ENCODE measurements around the gene DYRK1B.

DNA sequence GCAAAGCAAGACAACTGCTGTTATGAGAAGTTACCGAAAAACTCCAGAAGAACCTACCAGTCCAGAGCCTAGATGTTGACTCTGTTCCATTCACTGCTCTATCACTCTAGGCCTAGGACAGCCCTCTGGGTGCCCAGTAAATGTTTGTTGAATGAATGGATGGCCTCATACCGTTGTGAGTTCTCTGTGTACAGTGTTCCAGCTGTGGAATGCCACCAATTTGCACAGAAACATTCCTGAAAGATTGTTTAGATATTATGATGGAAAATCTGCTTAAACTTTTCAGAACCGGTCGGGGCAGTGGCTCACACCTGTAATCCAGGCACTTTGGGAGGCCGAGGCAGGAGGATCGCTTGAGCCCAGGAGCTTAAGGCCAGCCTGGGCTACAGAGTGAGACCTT, 13.6 kb upstream of the DYRK1B start:
- TF ChIP-seq, protein P1, sequence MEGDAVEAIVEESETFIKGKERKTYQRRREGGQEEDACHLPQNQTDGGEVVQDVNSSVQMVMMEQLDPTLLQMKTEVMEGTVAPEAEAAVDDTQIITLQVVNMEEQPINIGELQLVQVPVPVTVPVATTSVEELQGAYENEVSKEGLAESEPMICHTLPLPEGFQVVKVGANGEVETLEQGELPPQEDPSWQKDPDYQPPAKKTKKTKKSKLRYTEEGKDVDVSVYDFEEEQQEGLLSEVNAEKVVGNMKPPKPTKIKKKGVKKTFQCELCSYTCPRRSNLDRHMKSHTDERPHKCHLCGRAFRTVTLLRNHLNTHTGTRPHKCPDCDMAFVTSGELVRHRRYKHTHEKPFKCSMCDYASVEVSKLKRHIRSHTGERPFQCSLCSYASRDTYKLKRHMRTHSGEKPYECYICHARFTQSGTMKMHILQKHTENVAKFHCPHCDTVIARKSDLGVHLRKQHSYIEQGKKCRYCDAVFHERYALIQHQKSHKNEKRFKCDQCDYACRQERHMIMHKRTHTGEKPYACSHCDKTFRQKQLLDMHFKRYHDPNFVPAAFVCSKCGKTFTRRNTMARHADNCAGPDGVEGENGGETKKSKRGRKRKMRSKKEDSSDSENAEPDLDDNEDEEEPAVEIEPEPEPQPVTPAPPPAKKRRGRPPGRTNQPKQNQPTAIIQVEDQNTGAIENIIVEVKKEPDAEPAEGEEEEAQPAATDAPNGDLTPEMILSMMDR (IDR thresholded peaks at IDR 0.05), result no peak
- TF ChIP-seq POLR2A (IDR thresholded peaks at IDR 0.05), result no peak

Measured in Peyer's patch (tissue), 4 donors.